CD4-positive, alpha-beta T cell (primary cell): Measurements from ENCODE around the gene ECI2. TPM values are rescaled to one million over a fixed set of nuclear protein-coding genes. Genes with fewer than 3 reads are reported as not detected.

Experiments used
- ATAC-seq: fragments of 200-7000 bp; cut with Tn5 transposase; one replicate; pipeline ENCODE4 v1.10.0; 2022; ENCODE audit warnings: mild to moderate bottlenecking; ENCODE audit not compliant: poor library complexity
- CTCF ChIA-PET: fragments of 350-600 bp; sonication (Branson Sonifier 250); formaldehyde crosslinking; loops from one replicate; lab custom pipeline; 2021; ENCODE audit warnings: antibody characterized with exemption, inconsistent platforms; lab: Charles Lee
- POLR2A ChIA-PET: fragments of 350-600 bp; sonication (Branson Sonifier 250); formaldehyde crosslinking; loops from one replicate; lab custom pipeline; 2021; ENCODE audit warnings: antibody characterized with exemption, inconsistent platforms; lab: Charles Lee
- DNase-seq, 14 experiments: peaks; one replicate each; pipeline ENCODE4 v3.0.0-alpha.2; 2013 to 2020; ENCODE audit warnings: mixed read lengths in 2 of 14
- H3K27ac ChIP-seq, 2 donors: one replicate each; pipeline versions ENCODE4 v1.5.1 to v1.7.0; 2013; ENCODE audit warnings: low read length in 2 of 2, low read depth in 1 of 2, mild to moderate bottlenecking in 1 of 2
- H3K27me3 ChIP-seq, 2 experiments: 1 replicate in 1 of 2; 2 replicates in 1 of 2; pipeline versions ENCODE4 v1.6.1 to v1.7.0; 2013; ENCODE audit warnings: low read length in 2 of 2, control low read depth in 1 of 2, mild to moderate bottlenecking in 1 of 2, moderate library complexity in 1 of 2; ENCODE audit not compliant: insufficient read depth in 2 of 2, control insufficient read depth in 1 of 2
- H3K36me3 ChIP-seq: one replicate; pipeline ENCODE4 v1.6.1; 2013; ENCODE audit warnings: low read length, control low read depth; ENCODE audit not compliant: insufficient read depth
- H3K4me1 ChIP-seq: one replicate; pipeline ENCODE4 v1.6.1; 2013; ENCODE audit warnings: low read length, control low read depth; ENCODE audit not compliant: insufficient read depth
- H3K4me3 ChIP-seq: one replicate; pipeline ENCODE4 v1.5.1; 2013; ENCODE audit warnings: mild to moderate bottlenecking, low read length, moderate library complexity
- H3K9me3 ChIP-seq, 2 experiments: 1 replicate in 1 of 2; 2 replicates in 1 of 2; pipeline versions ENCODE4 v1.6.1 to v1.7.0; 2013; ENCODE audit warnings: low read length in 2 of 2, mild to moderate bottlenecking in 2 of 2, control low read depth in 1 of 2, moderate library complexity in 1 of 2; ENCODE audit not compliant: control insufficient read depth in 1 of 2, insufficient read depth in 1 of 2
- H3K27ac Mint-ChIP-seq: one replicate; pipeline ENCODE4 v1.8.0; 2020; ENCODE audit warnings: mixed read lengths
- H3K27me3 Mint-ChIP-seq: one replicate; pipeline ENCODE4 v1.8.0; 2021; ENCODE audit warnings: mixed read lengths
- H3K36me3 Mint-ChIP-seq: one replicate; pipeline ENCODE4 v1.8.0; 2021; ENCODE audit warnings: low read depth, mixed read lengths
- H3K4me1 Mint-ChIP-seq: one replicate; pipeline ENCODE4 v1.8.0; 2021; ENCODE audit warnings: low read depth, mixed read lengths
- H3K4me3 Mint-ChIP-seq: one replicate; pipeline ENCODE4 v1.8.0; 2020; ENCODE audit warnings: mild to moderate bottlenecking, mixed read lengths
- H3K9me3 Mint-ChIP-seq: one replicate; pipeline ENCODE4 v1.8.0; 2020; ENCODE audit warnings: mixed read lengths
- CTCF ChIP-seq: fragments of 200-600 bp; IDR thresholded peaks from one replicate; pipeline ENCODE4 v1.8.0; 2022; ENCODE audit warnings: antibody characterized with exemption, mild to moderate bottlenecking
- intact Hi-C, 2 experiments: fragments of 100-400 bp; cut with DNase I in 1 of 2; cut with micrococcal nuclease in 1 of 2; formaldehyde crosslinking; loops; one replicate each; pipeline versions ENCODE4 v1.15.1 to v1.9.0; 2023 to 2025; cut with DNase I, micrococcal nuclease
- total RNA-seq, 174 experiments: library from RNA in 2 of 174; stranded (reverse) in 2 of 174; gene quantifications; one replicate each; pipeline ENCODE4 v1.2.3 and lab custom pipeline; 2021 to 2026

The ECI2 gene
- total RNA-seq, 2 experiments from 2014 or later = 25.6 to 30.1 TPM

- Histone ChIP-seq H3K36me3 (no peaks in the 10 kb centered on the region), H3K4me3 (no peak overlapping the region), H3K27me3 (no peaks in the 10 kb centered on the region), H3K4me1 (no peaks in the 10 kb centered on the region), H3K27ac (no peak overlapping the region), H3K9me3 (peaks cover 5 to 16% of the 10 kb centered on the region in 2 experiments)
- POLR2A ChIA-PET = no interaction called here
- H3K27ac Mint-ChIP-seq = no peak overlapping the region
- DNase-seq (no peak), ATAC-seq (no peak)
- H3K4me3 Mint-ChIP-seq = no peak overlapping the region
- no peaks in the 10 kb centered on the region for H3K4me1 Mint-ChIP-seq
- no peaks in the 10 kb centered on the region for H3K27me3 Mint-ChIP-seq
- CTCF ChIA-PET = interaction anchor here (1.3 kb wide), 1 partner anchor 9 kb away, joined by 4 read pairs; no protein-coding TSS in a partner anchor
- peaks cover 6% of the 10 kb centered on the region for H3K9me3 Mint-ChIP-seq
- H3K36me3 Mint-ChIP-seq = peaks cover 2% of the 10 kb centered on the region
- no peak for TF ChIP-seq CTCF
- intact Hi-C loops = no loop called here
Observed at GRCh38 chr6:4108561-4109093, 26.7 kb downstream of the ECI2 start.

GRCh38 chr6:4107873-4108272 is 27.5 kb downstream of the ECI2 start:
- Histone ChIP-seq H3K27me3 (no peaks in the 10 kb centered on the region), H3K9me3 (peaks cover 2 to 9% of the 10 kb centered on the region in 2 experiments), H3K27ac (no peak overlapping the region), H3K4me1 (no peaks in the 10 kb centered on the region), H3K36me3 (no peaks in the 10 kb centered on the region), H3K4me3 (no peak overlapping the region)
- ATAC-seq (no peak), DNase-seq (no peak)
- Mint-ChIP-seq H3K4me1 (no peaks in the 10 kb centered on the region), H3K27me3 (no peaks in the 10 kb centered on the region), H3K36me3 (no peaks in the 10 kb centered on the region), H3K27ac (no peak overlapping the region), H3K9me3 (peaks cover 3% of the 10 kb centered on the region), H3K4me3 (no peak overlapping the region)
- TF ChIP-seq CTCF = no peak
- intact Hi-C loops = no loop called here
- CTCF ChIA-PET = interaction anchor here (1.3 kb wide), 1 partner anchor 9 kb away, joined by 4 read pairs; no protein-coding TSS in a partner anchor
- POLR2A ChIA-PET = no interaction called here

GRCh38 chr6:4105980-4106536 is 29.3 kb downstream of the ECI2 start:
- Histone ChIP-seq H3K4me3 (no peak overlapping the region), H3K4me1 (no peaks in the 10 kb centered on the region), H3K27ac (no peak overlapping the region), H3K27me3 (no peaks in the 10 kb centered on the region), H3K36me3 (no peaks in the 10 kb centered on the region), H3K9me3 (no peaks in the 10 kb centered on the region)
- intact Hi-C loops = no loop called here
- DNase-seq = no peak
- POLR2A ChIA-PET = no interaction called here
- H3K4me3 Mint-ChIP-seq = no peak overlapping the region
- CTCF ChIA-PET = interaction anchor here (0.6 to 1.5 kb wide), 2 partner anchors 50 to 897 kb away, joined by 3 to 4 read pairs; partner anchors contain the start of gene RPP40
- no peaks in the 10 kb centered on the region for H3K4me1 Mint-ChIP-seq
- no peak for ATAC-seq
- no peaks in the 10 kb centered on the region for H3K9me3 Mint-ChIP-seq
- H3K27ac Mint-ChIP-seq = no peak overlapping the region
- H3K27me3 Mint-ChIP-seq = no peaks in the 10 kb centered on the region
- no peaks in the 10 kb centered on the region for H3K36me3 Mint-ChIP-seq
- TF ChIP-seq CTCF = no peak
